Measurements from ENCODE around the gene TBX1.
"Not testable (repeated sequence)": the region's sequence is repeated elsewhere in the genome, so short reads cannot be mapped to it uniquely, and the experiment has no call there.

The TBX1 gene

DNA sequence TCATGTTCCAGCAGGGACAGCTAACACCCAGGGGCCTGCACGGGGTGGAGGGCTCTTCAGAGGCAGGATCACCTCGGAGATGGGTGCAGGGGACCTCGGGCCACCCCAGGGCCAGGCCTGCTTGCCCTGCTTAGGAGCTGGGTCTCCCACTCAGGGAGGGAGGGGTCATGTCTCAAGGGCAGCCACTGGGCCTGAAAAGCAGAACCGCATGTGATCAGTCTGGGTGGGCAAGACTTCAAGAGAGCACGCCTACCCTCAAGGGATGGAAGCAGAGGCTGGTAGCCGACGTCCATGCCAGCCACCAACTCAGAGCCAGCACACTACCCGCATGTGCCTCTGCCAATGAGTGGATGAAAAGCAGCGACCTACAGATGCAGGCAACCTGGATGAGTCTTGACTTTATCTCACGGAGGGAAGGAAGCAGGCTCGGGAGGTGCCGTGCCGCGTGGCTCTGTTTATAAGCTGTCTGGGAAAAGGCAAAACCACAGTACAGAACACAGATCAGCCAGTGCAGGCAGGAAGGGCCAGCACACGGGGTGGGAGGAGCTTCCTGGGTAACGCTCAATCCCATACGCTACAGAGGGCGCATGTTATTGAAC, 16.0 kb downstream of the TBX1 start:
- Histone ChIP-seq H3K4me1 (ENCODE audit: control insufficient read depth, low read length) (peaks cover 61% of the 10 kb centered on the region), H3K4me2 (ENCODE audit: low read length) (peak overlapping the region; percentile 35), H3K27ac (ENCODE audit: low read depth, low read length) (no peak overlapping the region)

DNA sequence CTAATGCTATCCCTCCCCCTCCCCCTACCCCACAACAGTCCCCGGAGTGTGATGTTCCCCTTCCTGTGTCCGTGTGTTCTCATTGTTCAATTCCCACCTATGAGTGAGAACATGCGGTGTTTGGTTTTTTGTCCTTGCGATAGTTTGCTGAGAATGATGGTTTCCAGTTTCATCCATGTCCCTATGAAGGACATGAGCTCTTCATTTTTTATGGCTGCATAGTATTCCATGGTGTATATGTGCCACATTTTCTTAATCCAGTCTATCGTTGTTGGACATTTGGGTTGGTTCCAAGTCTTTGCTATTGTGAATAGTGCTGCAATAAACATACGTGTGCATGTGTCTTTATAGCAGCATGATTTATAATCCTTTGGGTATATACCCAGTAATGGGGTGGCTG, 16.6 kb downstream of the TBX1 start:
- not testable (repeated sequence) for H3F3A ChIP-seq (ENCODE audit: control insufficient read depth, insufficient read depth); H3K4me2 ChIP-seq (ENCODE audit: low read length); H3K9me3 ChIP-seq (ENCODE audit: control insufficient read depth, insufficient read depth, low read length); H3K27ac ChIP-seq (ENCODE audit: low read depth, low read length); H3K36me3 ChIP-seq (ENCODE audit: control insufficient read depth, low read length); H3K79me2 ChIP-seq (ENCODE audit: control insufficient read depth, low read length); H4K20me1 ChIP-seq (ENCODE audit: control insufficient read depth, insufficient read depth, low read depth, low read length); H3K4me3 ChIP-seq (ENCODE audit: low read length); H3K9me2 ChIP-seq (replicated peaks; ENCODE audit: control insufficient read depth, low read length)
- Histone ChIP-seq H3K4me1 (ENCODE audit: control insufficient read depth, low read length) (peaks cover 54% of the 10 kb centered on the region), H3K27me3 (ENCODE audit: control insufficient read depth, low read length) (peaks cover 28% of the 10 kb centered on the region)

More for the DNA sequence above, 16.0 kb downstream of the TBX1 start:
- Histone ChIP-seq H3F3A (ENCODE audit: control insufficient read depth, insufficient read depth) (peaks cover 7% of the 10 kb centered on the region; the same call in 1 of the 2 replicates), H3K79me2 (ENCODE audit: control insufficient read depth, low read length) (no peaks in the 10 kb centered on the region), H3K36me3 (ENCODE audit: control insufficient read depth, low read length) (no peaks in the 10 kb centered on the region), H3K9me2 (replicated peaks; ENCODE audit: control insufficient read depth, low read length) (no peaks in the 10 kb centered on the region), H3K27me3 (ENCODE audit: control insufficient read depth, low read length) (peaks cover 35% of the 10 kb centered on the region), H4K20me1 (ENCODE audit: control insufficient read depth, insufficient read depth, low read depth, low read length) (peaks cover 8% of the 10 kb centered on the region; the same call in 1 of the 2 replicates), H3K4me3 (ENCODE audit: low read length) (no peak overlapping the region), H3K9me3 (ENCODE audit: control insufficient read depth, insufficient read depth, low read length) (no peaks in the 10 kb centered on the region)
- TF ChIP-seq, protein P1, sequence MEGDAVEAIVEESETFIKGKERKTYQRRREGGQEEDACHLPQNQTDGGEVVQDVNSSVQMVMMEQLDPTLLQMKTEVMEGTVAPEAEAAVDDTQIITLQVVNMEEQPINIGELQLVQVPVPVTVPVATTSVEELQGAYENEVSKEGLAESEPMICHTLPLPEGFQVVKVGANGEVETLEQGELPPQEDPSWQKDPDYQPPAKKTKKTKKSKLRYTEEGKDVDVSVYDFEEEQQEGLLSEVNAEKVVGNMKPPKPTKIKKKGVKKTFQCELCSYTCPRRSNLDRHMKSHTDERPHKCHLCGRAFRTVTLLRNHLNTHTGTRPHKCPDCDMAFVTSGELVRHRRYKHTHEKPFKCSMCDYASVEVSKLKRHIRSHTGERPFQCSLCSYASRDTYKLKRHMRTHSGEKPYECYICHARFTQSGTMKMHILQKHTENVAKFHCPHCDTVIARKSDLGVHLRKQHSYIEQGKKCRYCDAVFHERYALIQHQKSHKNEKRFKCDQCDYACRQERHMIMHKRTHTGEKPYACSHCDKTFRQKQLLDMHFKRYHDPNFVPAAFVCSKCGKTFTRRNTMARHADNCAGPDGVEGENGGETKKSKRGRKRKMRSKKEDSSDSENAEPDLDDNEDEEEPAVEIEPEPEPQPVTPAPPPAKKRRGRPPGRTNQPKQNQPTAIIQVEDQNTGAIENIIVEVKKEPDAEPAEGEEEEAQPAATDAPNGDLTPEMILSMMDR (IDR thresholded peaks at IDR 0.05; ENCODE audit: low read depth, low read length, poor library complexity, severe bottlenecking), result no peak
- no peak for TF ChIP-seq EZH2phosphoT487 (IDR thresholded peaks at IDR 0.05; ENCODE audit: borderline replicate concordance, low read length)

DNA sequence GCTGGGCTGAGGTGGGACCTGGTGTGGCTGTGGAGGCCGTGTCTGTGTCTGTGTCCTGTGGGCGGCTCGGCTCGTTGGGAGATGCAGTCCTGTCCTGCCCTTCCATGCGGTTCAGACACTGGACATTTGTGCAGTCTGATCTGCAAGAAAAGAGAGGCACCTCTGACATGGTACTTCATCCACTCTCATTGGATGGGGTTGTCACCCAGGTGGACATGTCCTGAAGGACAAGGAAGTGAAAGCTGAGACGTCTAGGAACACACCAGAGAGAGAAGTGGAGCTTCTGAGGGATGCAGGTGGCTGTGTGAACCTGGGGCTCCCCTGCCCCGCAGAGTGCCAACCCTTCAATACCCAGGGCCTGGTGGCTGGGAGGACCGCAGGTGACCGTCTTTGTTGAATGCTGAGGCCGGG, 18.4 kb downstream of the TBX1 start:
- peaks cover 5% of the 10 kb centered on the region; the same call in 1 of the 2 replicates for H3F3A ChIP-seq (ENCODE audit: control insufficient read depth, insufficient read depth)
- peaks cover 4% of the 10 kb centered on the region; the same call in 1 of the 2 replicates for H4K20me1 ChIP-seq (ENCODE audit: control insufficient read depth, insufficient read depth, low read depth, low read length)
- no peak overlapping the region for H3K27ac ChIP-seq (ENCODE audit: low read depth, low read length)
- H3K9me3 ChIP-seq (ENCODE audit: control insufficient read depth, insufficient read depth, low read length), result no peaks in the 10 kb centered on the region
- TF ChIP-seq, protein P1 (IDR thresholded peaks at IDR 0.05; ENCODE audit: low read depth, low read length, poor library complexity, severe bottlenecking), result no peak
- TF ChIP-seq EZH2phosphoT487 (IDR thresholded peaks at IDR 0.05; ENCODE audit: borderline replicate concordance, low read length), result no peak
- H3K9me2 ChIP-seq (replicated peaks; ENCODE audit: control insufficient read depth, low read length), result no peaks in the 10 kb centered on the region
- no peak overlapping the region for H3K4me3 ChIP-seq (ENCODE audit: low read length)
- H3K4me1 ChIP-seq (ENCODE audit: control insufficient read depth, low read length), result peaks cover 36% of the 10 kb centered on the region
- no peaks in the 10 kb centered on the region for H3K36me3 ChIP-seq (ENCODE audit: control insufficient read depth, low read length)
- H3K4me2 ChIP-seq (ENCODE audit: low read length), result no peak overlapping the region
- H3K27me3 ChIP-seq (ENCODE audit: control insufficient read depth, low read length), result peaks cover 14% of the 10 kb centered on the region
- no peaks in the 10 kb centered on the region for H3K79me2 ChIP-seq (ENCODE audit: control insufficient read depth, low read length)

DNA sequence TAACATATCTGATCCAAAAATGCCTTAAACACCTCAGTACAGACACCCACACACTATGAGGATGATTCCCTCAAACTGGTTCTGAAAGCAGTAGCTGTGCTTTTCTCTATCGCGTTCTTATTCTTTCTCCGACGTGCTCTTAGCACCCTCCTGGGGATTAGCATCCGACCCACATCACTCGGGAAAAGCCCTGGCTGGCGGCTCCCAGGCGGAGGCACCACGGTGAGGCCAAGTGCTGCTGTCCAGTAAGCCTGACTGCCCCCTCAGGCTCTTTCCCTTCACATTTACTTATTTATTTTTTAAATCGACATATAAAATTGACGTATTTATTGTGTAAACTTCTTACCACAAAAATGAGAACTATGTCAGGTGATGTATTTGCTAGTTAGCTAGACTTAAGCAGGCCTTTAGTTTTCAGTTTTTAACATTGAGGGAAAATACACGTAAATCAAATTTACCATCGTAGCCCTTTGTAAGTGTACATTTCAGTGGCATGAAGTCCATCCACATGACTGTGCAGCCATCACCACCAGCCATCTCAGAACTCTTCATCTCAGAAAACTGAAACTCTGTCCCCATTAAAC, 19.2 kb downstream of the TBX1 start:
- H3F3A ChIP-seq (ENCODE audit: control insufficient read depth, insufficient read depth), result peaks cover 5% of the 10 kb centered on the region; the same call in 1 of the 2 replicates
- no peaks in the 10 kb centered on the region for H3K9me2 ChIP-seq (replicated peaks; ENCODE audit: control insufficient read depth, low read length)
- H3K79me2 ChIP-seq (ENCODE audit: control insufficient read depth, low read length), result no peaks in the 10 kb centered on the region
- H3K27ac ChIP-seq (ENCODE audit: low read depth, low read length), result no peak overlapping the region
- H3K36me3 ChIP-seq (ENCODE audit: control insufficient read depth, low read length), result no peaks in the 10 kb centered on the region
- H3K4me1 ChIP-seq (ENCODE audit: control insufficient read depth, low read length), result peaks cover 31% of the 10 kb centered on the region
- H3K4me3 ChIP-seq (ENCODE audit: low read length), result no peak overlapping the region
- 0 out of 2 replicates have a peak overlapping the region, but pooled peaks have one; percentile 28 for H3K4me2 ChIP-seq (ENCODE audit: low read length)
- H3K9me3 ChIP-seq (ENCODE audit: control insufficient read depth, insufficient read depth, low read length), result no peaks in the 10 kb centered on the region
- TF ChIP-seq, protein P1 (IDR thresholded peaks at IDR 0.05; ENCODE audit: low read depth, low read length, poor library complexity, severe bottlenecking), result no peak
- no peak for TF ChIP-seq EZH2phosphoT487 (IDR thresholded peaks at IDR 0.05; ENCODE audit: borderline replicate concordance, low read length)
- no peaks in the 10 kb centered on the region for H4K20me1 ChIP-seq (ENCODE audit: control insufficient read depth, insufficient read depth, low read depth, low read length)
- H3K27me3 ChIP-seq (ENCODE audit: control insufficient read depth, low read length), result peaks cover 9% of the 10 kb centered on the region

Data from DOHH2 (cell line).